SK-MEL-5 (cell line): Measurements from ENCODE around the gene RGS6. TPM values are rescaled to one million over a fixed set of nuclear protein-coding genes. Genes with fewer than 3 reads are reported as not detected.

ENCODE experiments used
- DNase-seq: peaks from one replicate; pipeline ENCODE4 v3.0.0-alpha.2; 2016; ENCODE audit warnings: low read depth, low spot score
- in situ Hi-C: cut with HindIII; loops from 2 replicates; pipeline ENCODE4 v1.10.0; 2016; ENCODE audit warnings: low sequenced_read_pairs, high pct_unique_total_duplicates, low pct_unique_long_range_greater_than_20kb
- total RNA-seq: library from RNA; depleted of rRNA; stranded (reverse); fragments of >200 nt; shearing (Covaris generic); gene quantifications from 2 replicates; pipeline ENCODE4 v1.2.3, GENCODE V29; 2014

RGS6 gene
- total RNA-seq, 1 experiment from 2014 or later, result not detected

GRCh38 chr14:72423957-72424356 is 491.7 kb downstream of the RGS6 start:
- no peak for DNase-seq
- in situ Hi-C loops, result no loop called here

GRCh38 chr14:72430457-72430856 is 498.2 kb downstream of the RGS6 start:
- no peak for DNase-seq
- in situ Hi-C loops, result no loop called here

GRCh38 chr14:72432748-72433147 is 500.5 kb downstream of the RGS6 start:
- no peak for DNase-seq
- in situ Hi-C loops, result no loop called here

GRCh38 chr14:72433511-72433910 is 501.3 kb downstream of the RGS6 start:
- in situ Hi-C loops, result no loop called here
- no peak for DNase-seq

DNA sequence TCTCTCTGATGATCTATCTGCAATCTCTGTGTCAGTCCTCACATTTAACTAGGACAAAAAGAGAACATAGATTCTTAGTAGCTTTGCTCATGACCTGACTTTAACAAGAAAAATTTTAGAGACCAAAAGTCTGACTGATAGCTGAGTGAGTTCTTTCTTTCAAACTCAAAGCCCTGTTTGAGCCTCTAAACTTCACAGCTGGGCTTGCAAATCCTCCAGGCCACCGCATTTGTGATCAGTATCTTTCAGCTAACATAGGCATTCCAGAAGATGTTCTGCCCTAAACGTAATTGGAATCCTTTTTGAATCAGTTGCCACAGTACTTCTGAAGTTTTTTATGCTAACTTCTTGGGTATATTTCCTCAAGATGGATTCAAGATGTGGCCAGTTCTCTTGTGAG is 502.6 kb downstream of the RGS6 start:
- no peak for DNase-seq
- in situ Hi-C loops, result no loop called here

DNA sequence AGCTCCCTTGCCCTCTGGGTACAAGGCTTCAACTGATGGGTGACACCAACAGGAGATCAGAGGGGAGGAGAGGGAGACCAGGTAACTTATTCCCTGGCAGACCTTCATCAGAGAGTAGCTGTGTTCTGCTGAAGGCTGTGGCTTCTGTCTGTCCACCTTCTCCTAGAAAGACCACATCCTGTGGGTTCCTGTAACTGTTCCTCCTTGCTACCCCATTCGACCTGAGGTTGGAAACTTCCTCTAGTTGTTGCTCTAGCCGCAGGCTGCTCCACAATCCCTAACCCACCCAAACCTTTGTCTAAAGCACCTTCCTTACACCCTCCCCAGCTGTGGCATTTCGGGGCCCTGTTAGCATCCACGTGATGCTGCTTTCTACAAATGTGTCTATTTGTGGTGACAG is 507.5 kb downstream of the RGS6 start:
- DNase-seq, result no peak
- in situ Hi-C loops, result no loop called here

- no peak for DNase-seq
Observed at GRCh38 chr14:72443256-72443655, 511.0 kb downstream of the RGS6 start.

GRCh38 chr14:72443991-72444441 is 511.8 kb downstream of the RGS6 start:
- DNase-seq, result no peak
- in situ Hi-C loops, result no loop called here

More at GRCh38 chr14:72443256-72443655, 511.0 kb downstream of the RGS6 start:
- in situ Hi-C loops, result no loop called here

- in situ Hi-C loops, result no loop called here
- DNase-seq, result no peak
Observed at GRCh38 chr14:72444701-72445100, 512.5 kb downstream of the RGS6 start.

DNA sequence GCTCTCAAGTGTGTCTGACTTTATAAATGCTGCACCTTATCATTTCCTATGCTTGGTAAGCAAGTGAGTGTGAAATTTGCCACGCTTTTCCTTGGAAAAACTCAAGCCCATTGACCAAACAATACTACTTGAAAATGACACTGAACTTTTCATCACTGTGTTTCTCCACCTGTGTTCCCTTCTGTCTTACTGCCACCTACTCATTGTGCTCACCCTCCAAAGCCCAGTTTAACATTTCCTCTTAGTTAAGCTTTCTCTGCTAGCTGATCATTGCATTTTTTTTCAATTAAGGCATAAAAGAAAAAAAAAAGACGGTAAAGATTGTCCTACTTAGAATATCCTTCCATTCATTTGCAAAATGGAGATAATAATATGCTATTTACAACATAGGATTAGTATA is 516.0 kb downstream of the RGS6 start:
- in situ Hi-C loops, result no loop called here
- DNase-seq, result no peak

- DNase-seq, result no peak
- in situ Hi-C loops, result no loop called here
Observed at GRCh38 chr14:72450473-72451044, 518.3 kb downstream of the RGS6 start.

DNA sequence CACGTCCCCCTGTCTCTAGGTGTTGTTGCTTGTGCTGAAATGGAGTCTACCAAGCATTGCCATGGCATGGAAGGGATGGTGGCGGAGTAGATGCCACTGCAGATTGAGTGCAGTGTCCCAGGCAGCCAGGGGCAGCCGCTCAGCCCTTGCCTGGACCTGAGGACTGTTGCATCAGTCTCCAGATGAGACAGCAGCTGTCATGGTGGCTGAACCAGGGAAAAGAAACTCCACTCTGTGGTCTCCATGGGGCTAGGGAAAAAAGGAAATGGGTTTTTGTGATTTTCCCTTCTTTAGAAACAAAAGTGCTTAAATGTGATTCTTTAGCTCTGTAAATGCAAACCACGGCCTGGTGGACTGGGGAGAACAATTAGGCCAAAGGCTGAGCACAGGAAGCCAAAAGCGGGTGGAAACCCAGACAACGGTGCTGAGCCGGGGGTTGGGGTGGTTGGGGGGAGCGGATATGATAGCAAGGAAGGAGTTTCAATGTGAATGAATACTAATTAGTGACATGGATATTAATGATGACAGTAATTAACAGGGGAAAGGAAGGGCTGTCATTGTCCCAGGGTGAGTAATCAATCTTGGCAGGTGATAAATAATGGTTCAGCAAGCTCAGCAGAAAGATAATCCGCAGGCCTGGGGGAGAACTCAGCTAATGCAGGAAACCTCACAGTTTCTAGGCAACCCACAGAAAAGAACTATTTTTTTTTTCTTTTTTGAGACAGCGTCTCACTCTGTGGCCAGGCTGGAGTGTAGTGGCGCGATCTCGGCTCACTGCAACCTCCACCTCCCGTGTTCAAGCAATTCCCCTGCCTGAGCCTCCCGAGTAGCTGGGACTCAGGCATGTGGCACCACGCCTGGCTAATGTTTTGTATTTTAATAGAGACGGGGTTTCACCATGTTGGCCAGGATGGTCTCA is 519.1 kb downstream of the RGS6 start:
- in situ Hi-C loops, result no loop called here
- no peak for DNase-seq

GRCh38 chr14:72452774-72453173 is 520.5 kb downstream of the RGS6 start:
- in situ Hi-C loops, result no loop called here
- no peak for DNase-seq

- no peak for DNase-seq
- in situ Hi-C loops, result no loop called here
Observed at GRCh38 chr14:72454388-72455160, 522.3 kb downstream of the RGS6 start.

GRCh38 chr14:72457641-72458040 is 525.4 kb downstream of the RGS6 start:
- no peak for DNase-seq

GRCh38 chr14:72462056-72462455 is 529.8 kb downstream of the RGS6 start:
- DNase-seq, result no peak
- in situ Hi-C loops, result no loop called here

More at GRCh38 chr14:72457641-72458040, 525.4 kb downstream of the RGS6 start:
- in situ Hi-C loops, result no loop called here

GRCh38 chr14:72463291-72463866 is 531.1 kb downstream of the RGS6 start:
- no peak for DNase-seq
- in situ Hi-C loops, result no loop called here

- no peak for DNase-seq
Observed at GRCh38 chr14:72464226-72464625, 532.0 kb downstream of the RGS6 start.

More at GRCh38 chr14:72464226-72464625, 532.0 kb downstream of the RGS6 start:
- in situ Hi-C loops, result no loop called here
